ENCODE measurements around the gene MAP7D1. TPM values are rescaled to one million over a fixed set of nuclear protein-coding genes. Genes with fewer than 3 reads are reported as not detected.
"Not testable (repeated sequence)": the region's sequence is repeated elsewhere in the genome, so short reads cannot be mapped to it uniquely, and the experiment has no call there.

MAP7D1 gene
- total RNA-seq, 3 donors from 2014 or later, result 67.4 to 78.0 (median 68.6) TPM

DNA sequence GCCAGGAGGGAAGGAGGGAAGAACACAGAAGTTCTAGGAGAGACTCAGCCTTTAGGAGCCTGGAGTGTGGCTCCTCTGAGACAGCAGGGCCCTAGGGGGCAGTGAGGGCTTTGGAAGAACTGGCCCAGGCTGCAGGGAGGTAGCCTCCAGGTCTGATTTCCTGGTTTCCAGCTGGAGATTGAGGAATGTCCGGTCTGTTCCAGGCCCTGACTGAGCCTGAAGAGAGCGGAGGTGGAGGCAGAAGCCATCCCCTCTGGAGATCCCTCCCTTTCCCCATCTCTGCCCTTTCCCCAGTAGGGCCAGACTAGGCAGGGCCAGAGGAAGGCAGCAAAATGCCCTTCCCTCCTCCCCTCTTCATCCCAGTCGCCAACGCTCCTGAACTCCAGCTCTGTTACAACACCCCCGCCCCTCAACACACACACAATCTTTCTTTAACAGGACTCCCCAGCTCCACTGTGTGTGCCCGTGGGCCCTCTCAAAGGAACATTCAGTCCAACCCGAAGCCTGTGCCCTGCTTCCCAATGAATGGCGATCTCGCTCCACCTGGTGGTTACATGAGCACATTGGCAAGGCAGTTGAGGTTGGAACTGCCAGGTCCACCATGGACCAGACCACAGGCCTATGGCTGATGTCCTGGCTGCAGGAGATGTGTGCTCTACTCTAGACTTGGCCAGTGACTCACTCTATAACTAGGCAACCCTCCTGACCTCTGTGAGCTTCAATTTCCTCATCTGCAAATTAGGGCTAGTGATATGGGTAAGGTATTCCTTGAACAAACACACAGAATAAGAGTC lies 32.0 kb downstream of the MAP7D1 start:
- no peaks in the 10 kb centered on the region for H3K9me3 ChIP-seq
- no peaks in the 10 kb centered on the region for H3K36me3 ChIP-seq
- no peaks in the 10 kb centered on the region for H3K27me3 ChIP-seq
- intact Hi-C loops (cut with DNase I; ENCODE audit: low total_unique reads), result no loop called here
- H3K27ac ChIP-seq, result peak overlapping the region; percentile 85 to 93
- peaks cover 0 to 4% of the 10 kb centered on the region in 2 donors for H3K4me1 ChIP-seq
- H3K4me3 ChIP-seq, result no peak overlapping the region
- DNase-seq (ENCODE audit: low spot score in 2 of 2), result peak; percentile 87 to 91
- TF ChIP-seq, protein P1, sequence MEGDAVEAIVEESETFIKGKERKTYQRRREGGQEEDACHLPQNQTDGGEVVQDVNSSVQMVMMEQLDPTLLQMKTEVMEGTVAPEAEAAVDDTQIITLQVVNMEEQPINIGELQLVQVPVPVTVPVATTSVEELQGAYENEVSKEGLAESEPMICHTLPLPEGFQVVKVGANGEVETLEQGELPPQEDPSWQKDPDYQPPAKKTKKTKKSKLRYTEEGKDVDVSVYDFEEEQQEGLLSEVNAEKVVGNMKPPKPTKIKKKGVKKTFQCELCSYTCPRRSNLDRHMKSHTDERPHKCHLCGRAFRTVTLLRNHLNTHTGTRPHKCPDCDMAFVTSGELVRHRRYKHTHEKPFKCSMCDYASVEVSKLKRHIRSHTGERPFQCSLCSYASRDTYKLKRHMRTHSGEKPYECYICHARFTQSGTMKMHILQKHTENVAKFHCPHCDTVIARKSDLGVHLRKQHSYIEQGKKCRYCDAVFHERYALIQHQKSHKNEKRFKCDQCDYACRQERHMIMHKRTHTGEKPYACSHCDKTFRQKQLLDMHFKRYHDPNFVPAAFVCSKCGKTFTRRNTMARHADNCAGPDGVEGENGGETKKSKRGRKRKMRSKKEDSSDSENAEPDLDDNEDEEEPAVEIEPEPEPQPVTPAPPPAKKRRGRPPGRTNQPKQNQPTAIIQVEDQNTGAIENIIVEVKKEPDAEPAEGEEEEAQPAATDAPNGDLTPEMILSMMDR (IDR thresholded peaks at IDR 0.05), result peak; percentile 88 to 96 (median 96)
- TF ChIP-seq POLR2A (IDR thresholded peaks at IDR 0.05), result no peak
- peak; percentile 75 to 91 (median 85) for TF ChIP-seq POLR2AphosphoS5 (IDR thresholded peaks at IDR 0.05)

DNA sequence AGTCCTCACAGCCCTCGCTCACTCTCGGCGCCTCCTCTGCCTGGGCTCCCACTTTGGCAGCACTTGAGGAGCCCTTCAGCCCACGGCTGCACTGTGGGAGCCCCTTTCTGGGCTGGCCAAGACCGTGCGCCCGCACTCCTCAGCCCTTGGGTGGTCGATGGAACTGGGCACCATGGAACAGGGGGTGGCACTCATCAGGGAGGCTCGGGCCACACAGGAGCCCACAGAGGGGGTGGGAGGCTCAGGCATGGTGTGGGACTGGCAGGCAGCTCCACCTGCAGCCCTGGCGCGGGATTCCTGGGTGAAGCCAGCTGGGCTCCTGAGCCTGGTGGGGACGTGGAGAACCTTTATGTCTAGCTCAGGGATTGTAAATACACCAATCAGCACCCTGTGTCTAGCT lies 40.8 kb downstream of the MAP7D1 start:
- H3K27ac ChIP-seq; H3K27me3 ChIP-seq; H3K4me3 ChIP-seq; DNase-seq (ENCODE audit: low spot score in 2 of 2); H3K9me3 ChIP-seq; H3K36me3 ChIP-seq; H3K4me1 ChIP-seq; intact Hi-C loops (cut with DNase I; ENCODE audit: low total_unique reads): not testable (repeated sequence)

DNA sequence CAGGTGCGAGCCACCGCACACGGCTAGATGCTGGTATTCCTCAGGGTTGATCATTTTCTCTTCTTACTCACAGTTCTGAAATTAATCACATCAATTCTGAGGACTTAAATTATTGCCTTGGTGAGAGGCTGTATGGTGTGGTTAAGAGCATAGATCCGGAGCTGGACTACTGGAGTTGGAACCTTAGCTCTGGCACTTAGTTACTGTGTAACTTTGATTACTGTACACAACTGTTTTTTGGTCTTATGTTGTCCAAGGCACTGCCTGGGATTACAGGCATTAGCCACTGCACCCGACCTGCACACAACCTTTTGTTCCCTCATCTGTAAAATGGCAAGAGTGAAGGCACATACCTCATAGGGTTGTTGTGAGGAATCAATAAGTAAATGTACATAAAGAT lies 42.7 kb downstream of the MAP7D1 start:
- DNase-seq (ENCODE audit: low spot score in 2 of 2), result no peak
- TF ChIP-seq POLR2AphosphoS5 (IDR thresholded peaks at IDR 0.05), result no peak
- TF ChIP-seq POLR2A (IDR thresholded peaks at IDR 0.05), result no peak
- TF ChIP-seq, protein P1 (IDR thresholded peaks at IDR 0.05), result no peak
- Histone ChIP-seq H3K27me3 (no peaks in the 10 kb centered on the region), H3K4me1 (peaks cover 0 to 7% of the 10 kb centered on the region in 2 donors), H3K27ac (no peak overlapping the region), H3K4me3 (no peak overlapping the region), H3K36me3 (no peaks in the 10 kb centered on the region), H3K9me3 (no peaks in the 10 kb centered on the region)
- intact Hi-C loops (cut with DNase I; ENCODE audit: low total_unique reads), result no loop called here

DNA sequence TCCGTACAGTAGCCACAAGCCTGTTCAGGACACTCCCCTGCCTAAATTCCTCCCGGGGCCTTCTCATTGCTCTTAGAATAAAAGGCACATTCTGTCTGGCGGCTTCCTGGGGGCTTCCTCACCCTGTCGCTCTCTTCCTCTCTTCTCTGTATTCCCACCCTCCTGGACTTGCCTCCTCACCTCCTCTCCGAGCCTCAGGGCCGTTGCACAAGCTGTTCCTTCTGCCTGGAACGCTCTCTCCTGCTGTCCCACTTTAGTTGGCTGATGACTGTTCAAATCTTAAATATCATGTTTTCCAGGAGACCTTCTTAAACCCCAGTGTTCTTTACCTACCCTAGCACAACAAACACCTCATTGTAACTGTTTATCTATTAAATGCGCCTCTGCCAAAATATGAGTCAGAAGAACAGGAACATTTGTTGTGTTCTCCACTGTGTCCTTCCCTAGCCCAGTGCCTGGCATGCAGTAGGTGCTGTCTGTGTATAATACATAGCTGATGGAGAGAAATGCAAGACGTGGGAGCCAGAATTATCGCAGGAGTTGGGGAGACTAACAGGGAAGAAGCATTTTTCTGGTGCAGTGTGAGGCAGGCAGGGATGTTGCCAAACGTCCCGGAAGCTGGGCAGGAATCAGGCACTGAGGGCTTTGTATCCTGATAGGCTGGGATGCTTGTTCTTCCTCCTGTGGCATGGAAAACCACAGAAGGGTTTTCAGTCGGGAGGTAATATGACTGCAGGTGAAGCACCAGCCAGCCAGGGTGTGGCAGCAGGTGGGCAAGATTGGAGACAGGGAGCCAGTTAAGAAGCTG lies 44.2 kb downstream of the MAP7D1 start:
- Histone ChIP-seq H3K27ac (peak overlapping the region; percentile 87 to 90), H3K27me3 (no peaks in the 10 kb centered on the region), H3K36me3 (no peaks in the 10 kb centered on the region), H3K9me3 (no peaks in the 10 kb centered on the region), H3K4me3 (no peak overlapping the region), H3K4me1 (peaks cover 0 to 14% of the 10 kb centered on the region in 2 donors)
- peak; percentile 56 to 89 for DNase-seq (ENCODE audit: low spot score in 2 of 2)
- intact Hi-C loops (cut with DNase I; ENCODE audit: low total_unique reads), result no loop called here
- peak in 2 of 3 donors; percentile 26 to 59 for TF ChIP-seq POLR2AphosphoS5 (IDR thresholded peaks at IDR 0.05)
- TF ChIP-seq, protein P1 (IDR thresholded peaks at IDR 0.05), result no peak

DNA sequence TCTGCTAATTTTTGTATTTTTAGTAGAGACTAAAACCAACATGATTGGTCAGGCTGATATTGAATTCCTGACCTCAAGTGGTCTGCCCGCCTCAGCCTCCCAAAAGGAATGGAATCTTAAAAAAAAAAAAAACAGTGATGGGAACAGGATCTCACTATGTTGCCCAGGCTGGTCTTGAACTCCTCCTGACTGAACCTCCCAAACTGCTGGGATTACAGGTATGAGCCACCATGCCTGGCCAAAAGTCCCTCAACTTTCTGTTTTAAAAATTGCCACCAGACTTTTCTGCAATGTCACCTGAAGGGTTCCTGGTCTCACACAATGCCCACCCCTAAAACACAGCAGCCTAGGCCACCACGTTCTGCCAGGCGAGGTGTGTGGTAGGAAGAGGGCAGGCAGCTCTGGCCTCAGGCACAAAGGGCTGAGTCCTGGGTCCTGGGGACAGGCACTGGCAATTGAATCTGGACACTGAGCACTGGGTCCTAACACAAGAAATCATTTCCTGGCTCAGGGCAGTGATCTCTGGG lies 47.1 kb downstream of the MAP7D1 start:
- no peaks in the 10 kb centered on the region for H3K27me3 ChIP-seq
- H3K27ac ChIP-seq, result peak overlapping the region; percentile 92 to 96
- H3K9me3 ChIP-seq, result no peaks in the 10 kb centered on the region
- intact Hi-C loops (cut with DNase I; ENCODE audit: low total_unique reads), result no loop called here
- no peak for DNase-seq (ENCODE audit: low spot score in 2 of 2)
- peaks cover 0 to 23% of the 10 kb centered on the region in 2 donors for H3K4me1 ChIP-seq
- no peaks in the 10 kb centered on the region for H3K36me3 ChIP-seq
- TF ChIP-seq POLR2A (IDR thresholded peaks at IDR 0.05) (no peak), POLR2AphosphoS5 (IDR thresholded peaks at IDR 0.05) (no peak)
- TF ChIP-seq, protein P1 (IDR thresholded peaks at IDR 0.05), result no peak
- no peak overlapping the region for H3K4me3 ChIP-seq
